IMR-90 (cell line): ENCODE data around the gene WNT4. TPM values are rescaled to one million over a fixed set of nuclear protein-coding genes. Genes with fewer than 3 reads are reported as not detected.

ENCODE experiments used
- ATAC-seq: fragments of 200-7000 bp; cut with Tn5 transposase; 2 replicates; pipeline ENCODE4 v1.9.1; 2020; ENCODE audit warnings: low read depth, mild to moderate bottlenecking, moderate library complexity
- BruUV-seq: library from RNA; stranded (reverse); fragments of 400-500 nt; replicated peaks from 2 replicates; lab custom pipeline; 2021; lab: Mats Ljungman, UMichigan
- CTCF ChIA-PET: fragments of 300-600 bp; formaldehyde crosslinking; extraction: SDS; loops from one replicate; lab custom pipeline; 2021; ENCODE audit warnings: antibody characterized with exemption; lab: Yijun Ruan, JAX
- POLR2A ChIA-PET: fragments of 300-600 bp; sonication (Branson Sonifier 250); formaldehyde crosslinking; loops from one replicate; lab custom pipeline; 2022; ENCODE audit warnings: antibody characterized with exemption; ENCODE audit not compliant: unreplicated experiment; lab: Charles Lee
- DNase-seq: peaks from one replicate; pipeline ENCODE4 v3.0.0; 2013
- H2AFZ ChIP-seq: replicated peaks from 2 replicates; pipeline ENCODE3; 2013; ENCODE audit warnings: low read length, mild to moderate bottlenecking; ENCODE audit not compliant: poor library complexity
- H2AK5ac ChIP-seq: 2 replicates; pipeline ENCODE4 v1.6.1; 2013; ENCODE audit warnings: low read depth, low read length, inconsistent platforms
- H2AK9ac ChIP-seq: replicated peaks from 2 replicates; pipeline ENCODE3; 2013; ENCODE audit warnings: mild to moderate bottlenecking, low read depth, low read length, moderate library complexity; ENCODE audit not compliant: poor library complexity
- H2BK120ac ChIP-seq: 2 replicates; pipeline ENCODE4 v1.6.1; 2013; ENCODE audit warnings: low read depth, low read length, inconsistent platforms
- H2BK15ac ChIP-seq: 3 replicates; pipeline ENCODE4 v1.6.1; 2013; ENCODE audit warnings: low read depth, low read length, inconsistent platforms
- H2BK20ac ChIP-seq: 2 replicates; pipeline ENCODE4 v1.6.1; 2013; ENCODE audit warnings: low read depth, mild to moderate bottlenecking, inconsistent platforms, low read length, moderate library complexity
- H2BK5ac ChIP-seq: 2 replicates; pipeline ENCODE4 v1.6.1; 2013; ENCODE audit warnings: mild to moderate bottlenecking, low read depth, low read length, inconsistent platforms; ENCODE audit not compliant: poor library complexity, severe bottlenecking
- H3K14ac ChIP-seq: replicated peaks from 2 replicates; pipeline ENCODE4 v1.6.1; 2013; ENCODE audit warnings: low read depth, low read length, inconsistent platforms
- H3K18ac ChIP-seq: 2 replicates; pipeline ENCODE4 v1.6.1; 2013; ENCODE audit warnings: low read depth, low read length, control low read depth
- H3K23ac ChIP-seq: 2 replicates; pipeline ENCODE4 v1.6.1; 2013; ENCODE audit warnings: low read depth, low read length, inconsistent platforms
- H3K27ac ChIP-seq: 2 replicates; pipeline ENCODE4 v1.5.1; 2013; ENCODE audit warnings: mild to moderate bottlenecking, control low read depth, low read length; ENCODE audit not compliant: insufficient read depth
- H3K27me3 ChIP-seq: 2 replicates; pipeline ENCODE4 v1.6.1; 2013; ENCODE audit warnings: low read length; ENCODE audit not compliant: control insufficient read depth, insufficient read depth
- H3K36me3 ChIP-seq: 2 replicates; pipeline ENCODE4 v1.6.1; 2013; ENCODE audit warnings: low read length, mixed read lengths; ENCODE audit not compliant: control insufficient read depth, insufficient read depth
- H3K4ac ChIP-seq: 2 replicates; pipeline ENCODE4 v1.6.1; 2013; ENCODE audit warnings: low read depth, low read length, inconsistent platforms
- H3K4me1 ChIP-seq: 2 replicates; pipeline ENCODE4 v1.6.1; 2013; ENCODE audit warnings: low read length, mixed read lengths; ENCODE audit not compliant: control insufficient read depth, insufficient read depth
- H3K4me2 ChIP-seq: 2 replicates; pipeline ENCODE4 v1.6.1; 2013; ENCODE audit warnings: low read depth, mild to moderate bottlenecking, control low read depth, low read length, moderate library complexity
- H3K4me3 ChIP-seq: 2 replicates; pipeline ENCODE4 v1.5.1; 2013; ENCODE audit warnings: low read depth, mild to moderate bottlenecking, control low read depth, low read length, moderate library complexity; ENCODE audit not compliant: insufficient read depth
- H3K56ac ChIP-seq: 2 replicates; pipeline ENCODE4 v1.6.1; 2013; ENCODE audit warnings: low read length, inconsistent platforms; ENCODE audit not compliant: insufficient read depth; ENCODE audit errors: extremely low read depth
- H3K79me1 ChIP-seq, 2 experiments: 2 replicates each; pipeline ENCODE4 v1.6.1; 2013; ENCODE audit warnings: low read length in 2 of 2, inconsistent platforms in 1 of 2, low read depth in 1 of 2
- H3K9ac ChIP-seq: 2 replicates; pipeline ENCODE4 v1.6.1; 2013; ENCODE audit warnings: low read depth, low read length, control low read depth
- H3K9me1 ChIP-seq: 2 replicates; pipeline ENCODE4 v1.6.1; 2013; ENCODE audit warnings: low read length, inconsistent platforms; ENCODE audit not compliant: insufficient read depth
- H3K9me3 ChIP-seq: 2 replicates; pipeline ENCODE4 v1.6.1; 2013; ENCODE audit warnings: low read length; ENCODE audit not compliant: control insufficient read depth, insufficient read depth
- H4K20me1 ChIP-seq: 2 replicates; pipeline ENCODE4 v1.6.1; 2013; ENCODE audit warnings: low read length, inconsistent platforms; ENCODE audit not compliant: insufficient read depth
- H4K5ac ChIP-seq: 2 replicates; pipeline ENCODE4 v1.6.1; 2013; ENCODE audit warnings: mild to moderate bottlenecking, low read depth, low read length, control low read depth
- H4K8ac ChIP-seq, 2 experiments: 2 replicates each; pipeline ENCODE4 v1.6.1; 2013; ENCODE audit warnings: low read depth in 2 of 2, low read length in 2 of 2, control low read depth in 1 of 2, inconsistent platforms in 1 of 2
- H4K91ac ChIP-seq: 2 replicates; pipeline ENCODE4 v1.6.1; 2013; ENCODE audit warnings: low read depth, low read length, inconsistent platforms; ENCODE audit not compliant: insufficient read depth
- CHD1 ChIP-seq: IDR thresholded peaks from 2 replicates; pipeline ENCODE4 v1.6.1; 2012; ENCODE audit warnings: low read depth, low read length, improper control_type of control experiment
- CTCF ChIP-seq: conservative IDR thresholded peaks from 2 replicates; pipeline ENCODE4 v1.5.1; 2012; ENCODE audit warnings: mild to moderate bottlenecking, low read depth, low read length, improper control_type of control experiment
- ELK1 ChIP-seq: fragments of 150-350 bp; IDR thresholded peaks from 2 replicates; pipeline ENCODE4 v1.6.1; 2016; ENCODE audit warnings: low read depth, mild to moderate bottlenecking, low read length, moderate library complexity, borderline replicate concordance
- FOS ChIP-seq: fragments of 150-350 bp; IDR thresholded peaks from 2 replicates; pipeline ENCODE4 v1.6.1; 2016; ENCODE audit warnings: low read depth, low read length
- MAFK ChIP-seq: IDR thresholded peaks from 2 replicates; pipeline ENCODE4 v1.6.1; 2012; ENCODE audit warnings: low read depth, low read length, improper control_type of control experiment
- MXI1 ChIP-seq: IDR thresholded peaks from 2 replicates; pipeline ENCODE4 v1.6.1; 2012; ENCODE audit warnings: low read depth, mild to moderate bottlenecking, low read length, moderate library complexity, borderline replicate concordance
- NFE2L2 ChIP-seq: fragments of 150-350 bp; IDR thresholded peaks from 2 replicates; pipeline ENCODE4 v1.6.1; 2016; ENCODE audit warnings: low read depth, mild to moderate bottlenecking, low read length
- RCOR1 ChIP-seq: IDR thresholded peaks from 2 replicates; pipeline ENCODE4 v1.6.1; 2012; ENCODE audit warnings: mild to moderate bottlenecking, low read length, improper control_type of control experiment; ENCODE audit not compliant: insufficient replicate concordance
- RFX5 ChIP-seq: IDR thresholded peaks from 2 replicates; pipeline ENCODE4 v1.8.0; 2012; ENCODE audit warnings: low read depth, mild to moderate bottlenecking, low read length, moderate library complexity
- SMC3 ChIP-seq: fragments of 150-350 bp; IDR thresholded peaks from 2 replicates; pipeline ENCODE4 v1.6.1; 2016; ENCODE audit warnings: low read depth, mild to moderate bottlenecking, antibody characterized with exemption, low read length, moderate library complexity
- USF2 ChIP-seq: fragments of 150-350 bp; IDR thresholded peaks from 2 replicates; pipeline ENCODE4 v1.6.1; 2017; ENCODE audit warnings: mild to moderate bottlenecking, antibody characterized with exemption, low read length, low read depth
- WGBS, 2 experiments: methylation state at CpG; one replicate each; pipeline versions ENCODE4 v1.1.5 to v1.1.7; 2013; ENCODE audit warnings: missing lambda C conversion rate in 2 of 2; ENCODE audit not compliant: insufficient read length in 1 of 2; ENCODE audit errors: extremely low coverage in 2 of 2; 5-methylcytosine and 5-hydroxymethylcytosine counted together
- dilution Hi-C: fragments of 300-500 bp; cut with HindIII; formaldehyde crosslinking; loops from one replicate; pipeline ENCODE4 v1.14.3; 2018; ENCODE audit warnings: low sequenced_read_pairs; ENCODE audit not compliant: unreplicated experiment
- in situ Hi-C: fragments of 300-500 bp; cut with MboI; formaldehyde crosslinking; loops from 3 replicates; pipeline ENCODE4 v1.14.3; 2019; ENCODE audit warnings: low sequenced_read_pairs, inconsistent platforms, mixed read lengths
- intact Hi-C: fragments of 100-400 bp; cut with micrococcal nuclease; formaldehyde crosslinking; loops from 2 replicates; pipeline ENCODE4 v1.10.0; 2022
- polyA plus RNA-seq, 3 experiments: library from polyadenylated mRNA; depleted of rRNA; stranded (reverse); fragments of >200 nt; gene quantifications; 2 replicates each; pipeline ENCODE4 v1.2.3, GENCODE V29; 2012; ENCODE audit warnings: low replicate concordance in 1 of 3
- total RNA-seq: library from RNA; depleted of rRNA; stranded (reverse); fragments of >200 nt; gene quantifications from 2 replicates; pipeline ENCODE4 v1.2.3, GENCODE V29; 2012

WNT4 gene
- total and polyA plus RNA-seq, 2 of the 4 experiments (the other 2 are of a cell fraction) = not detected

GRCh38 chr1:22139817-22140216 lies 3.1 kb downstream of the WNT4 start:
- ChIA-PET POLR2A (no interaction called here), CTCF (interaction anchor here (1.1 kb wide), 1 partner anchor 137 kb away, joined by 4 read pairs; no protein-coding TSS in a partner anchor)
- H3K27me3 ChIP-seq = peaks cover 63% of the 10 kb centered on the region
- H2AFZ ChIP-seq = no peak overlapping the region
- no peak overlapping the region for H3K23ac ChIP-seq
- no TSS peak for BruUV-seq
- ATAC-seq = no peak
- no peak overlapping the region for H4K5ac ChIP-seq
- H3K9ac ChIP-seq = no peak overlapping the region
- TF ChIP-seq USF2 = no peak
- TF ChIP-seq RCOR1 = no peak
- no peak for TF ChIP-seq ELK1
- TF ChIP-seq CTCF = no peak
- TF ChIP-seq RFX5 = no peak
- TF ChIP-seq SMC3 = no peak
- no peak for TF ChIP-seq MAFK
- no peak for TF ChIP-seq MXI1
- TF ChIP-seq NFE2L2 = no peak
- no peak for TF ChIP-seq FOS
- TF ChIP-seq CHD1 = no peak
- no peak for DNase-seq
- peaks cover 3% of the 10 kb centered on the region; the same call in 1 of the 2 replicates for H3K4me1 ChIP-seq
- no peak overlapping the region for H2AK5ac ChIP-seq
- dilution Hi-C loops = no loop called here
- H4K8ac ChIP-seq = no peak overlapping the region
- H3K27ac ChIP-seq = no peak overlapping the region
- no peak overlapping the region for H2BK120ac ChIP-seq
- H3K4me2 ChIP-seq = no peak overlapping the region
- H4K20me1 ChIP-seq = peaks cover 29% of the 10 kb centered on the region
- H2BK5ac ChIP-seq = no peak overlapping the region
- no peaks in the 10 kb centered on the region for H3K36me3 ChIP-seq
- no peak overlapping the region for H2AK9ac ChIP-seq
- H3K79me1 ChIP-seq = no peaks in the 10 kb centered on the region
- H2BK15ac ChIP-seq = no peak overlapping the region
- H3K18ac ChIP-seq = no peak overlapping the region
- H3K9me3 ChIP-seq = no peaks in the 10 kb centered on the region
- H3K4me3 ChIP-seq = no peak overlapping the region
- H3K14ac ChIP-seq = no peak overlapping the region
- in situ Hi-C loops = no loop called here
- H2BK20ac ChIP-seq = no peak overlapping the region
- H3K9me1 ChIP-seq = peaks cover 4% of the 10 kb centered on the region; the same call in 1 of the 2 replicates
- no peak overlapping the region for H3K4ac ChIP-seq
- intact Hi-C loops = loop anchor here (10.0 kb wide), 1 partner anchor 135 kb away; no protein-coding TSS in a partner anchor
- H4K91ac ChIP-seq = no peak overlapping the region
- H3K56ac ChIP-seq = no peak overlapping the region
- WGBS, 2 experiments = 70% methylated on average over 2 of the region's 12 CpGs; no CpG with 5 or more reads in 1 of the 2 experiments
